ENCODE results near the gene RFLNA.

GRCh38 chr12:124305776-124306685 lies 11.1 kb downstream of the RFLNA start:
- TF ChIP-seq CTCF (IDR thresholded peaks at IDR 0.05) (no peak), EZH2 (IDR thresholded peaks at IDR 0.05) (no peak)
